HepG2 (cell line): ENCODE results near the gene TEDC2. TPM values are rescaled to one million over a fixed set of nuclear protein-coding genes. Genes with fewer than 3 reads are reported as not detected.

Experiments
- ELF3 ChIP-seq: IDR thresholded peaks from 2 replicates; pipeline ENCODE4 v1.6.1; 2016; ENCODE audit warnings: missing genetic modification reagents, missing compliant biosample characterization
- NR2F1 ChIP-seq, 2 experiments: fragments of 450-650 bp in 1 of 2; formaldehyde crosslinking in 1 of 2; IDR thresholded peaks; 2 replicates each; pipeline versions ENCODE4 v1.5.0 to v1.6.1; 2016 to 2020; ENCODE audit warnings: mild to moderate bottlenecking in 1 of 2, missing compliant biosample characterization in 1 of 2, missing genetic modification reagents in 1 of 2, moderate library complexity in 1 of 2
- NR2F6 ChIP-seq, 2 experiments: IDR thresholded peaks; 2 replicates each; pipeline ENCODE4 v1.6.1; 2016; ENCODE audit warnings: antibody characterized with exemption in 1 of 2, mild to moderate bottlenecking in 1 of 2
- POLR2AphosphoS2 ChIP-seq: IDR thresholded peaks from 2 replicates; pipeline ENCODE4 v1.6.1; 2011; ENCODE audit warnings: low read depth, low read length, improper control_type of control experiment
- RBAK ChIP-seq: sonication (generic); formaldehyde crosslinking; IDR thresholded peaks from 2 replicates; pipeline ENCODE4 v1.5.1; 2020; ENCODE audit warnings: mild to moderate bottlenecking, missing genetic modification reagents
- RFX3 ChIP-seq: IDR thresholded peaks from 2 replicates; pipeline ENCODE4 v1.6.1; 2016; ENCODE audit warnings: missing biosample characterization, missing genetic modification reagents
- RXRA ChIP-seq: sonication (generic); formaldehyde crosslinking; IDR thresholded peaks from 2 replicates; pipeline ENCODE4 v1.5.1; 2020; ENCODE audit warnings: missing genetic modification reagents
- RXRB ChIP-seq: IDR thresholded peaks from 2 replicates; pipeline ENCODE4 v1.6.1; 2016; ENCODE audit warnings: borderline replicate concordance, missing genetic modification reagents, missing compliant biosample characterization
- SP2 ChIP-seq: sonication (generic); formaldehyde crosslinking; IDR thresholded peaks from 2 replicates; pipeline ENCODE4 v1.5.1; 2020; ENCODE audit warnings: mild to moderate bottlenecking, missing genetic modification reagents
- SRSF1 ChIP-seq: fragments of 200-400 bp; formaldehyde crosslinking; optimal IDR thresholded peaks from 2 replicates; pipeline ENCODE3; 2017; ENCODE audit warnings: mild to moderate bottlenecking, low read depth, low read length, moderate library complexity
- STAG1 ChIP-seq: sonication (generic); formaldehyde crosslinking; IDR thresholded peaks from 2 replicates; pipeline ENCODE4 v1.4.0; 2020; ENCODE audit warnings: missing genetic modification reagents
- ZC3H13 ChIP-seq: sonication (generic); formaldehyde crosslinking; IDR thresholded peaks from 2 replicates; pipeline ENCODE4 v1.8.1; 2023; ENCODE audit warnings: mild to moderate bottlenecking, missing genetic modification reagents, moderate library complexity
- ZFP1 ChIP-seq: IDR thresholded peaks from 2 replicates; pipeline ENCODE4 v1.6.1; 2016
- ZFP62 ChIP-seq: sonication (generic); formaldehyde crosslinking; IDR thresholded peaks from 2 replicates; pipeline ENCODE4 v1.4.0; 2020; ENCODE audit warnings: missing genetic modification reagents
- ZNF230 ChIP-seq: sonication (generic); formaldehyde crosslinking; IDR thresholded peaks from 2 replicates; pipeline ENCODE4 v1.4.0; 2020; ENCODE audit warnings: mild to moderate bottlenecking, missing genetic modification reagents
- ZNF496 ChIP-seq: sonication (generic); formaldehyde crosslinking; IDR thresholded peaks from 2 replicates; pipeline ENCODE4 v1.8.1; 2023; ENCODE audit warnings: mild to moderate bottlenecking, moderate library complexity, missing genetic modification reagents; ENCODE audit not compliant: insufficient replicate concordance
- ZNF670 ChIP-seq: sonication (generic); formaldehyde crosslinking; IDR thresholded peaks from 2 replicates; pipeline ENCODE4 v1.8.0; 2022; ENCODE audit warnings: mild to moderate bottlenecking, missing genetic modification reagents, borderline replicate concordance
- ZNF724P ChIP-seq: sonication (generic); formaldehyde crosslinking; IDR thresholded peaks from 2 replicates; pipeline ENCODE4 v1.8.0; 2022; ENCODE audit warnings: missing genetic modification reagents, borderline replicate concordance
- ZNF788 ChIP-seq: sonication (generic); formaldehyde crosslinking; IDR thresholded peaks from 2 replicates; pipeline ENCODE4 v1.5.0; 2020; ENCODE audit warnings: mild to moderate bottlenecking, missing genetic modification reagents, borderline replicate concordance
- polyA plus RNA-seq, 8 experiments: library from polyadenylated mRNA; depleted of rRNA in 3 of 8; stranded (reverse) in 7 of 8; unstranded in 1 of 8; fragments of >200 nt; fragmentation: Illumina TruSeq in 4 of 8; extraction: Trizol in 4 of 8; gene quantifications; 2 replicates each; pipeline versions ENCODE4 v1.2.1 to v1.2.3, GENCODE V29; 2011 to 2016; ENCODE audit warnings: low read depth in 4 of 8, missing spikeins in 1 of 8, mixed read lengths in 1 of 8; ENCODE audit not compliant: insufficient read depth in 1 of 8
- total RNA-seq, 5 experiments: library from RNA; depleted of rRNA; stranded (reverse); fragments of >200 nt; fragmentation: Illumina TruSeq; extraction: Trizol; gene quantifications; 2 replicates each; pipeline ENCODE4 v1.2.3, GENCODE V29; 2016; ENCODE audit warnings: low read depth in 1 of 5
- TF ChIP-seq, protein P1 (sequence below): IDR thresholded peaks from 2 replicates; pipeline ENCODE4 v1.6.1; 2016; ENCODE audit warnings: missing genetic modification reagents, missing compliant biosample characterization
- TF ChIP-seq, protein P2 (sequence below): sonication (generic); formaldehyde crosslinking; IDR thresholded peaks from 2 replicates; pipeline ENCODE4 v1.4.0; 2020; ENCODE audit warnings: missing genetic modification reagents
- TF ChIP-seq, protein P3 (sequence below): sonication (generic); formaldehyde crosslinking; IDR thresholded peaks from 2 replicates; pipeline ENCODE4 v1.4.0; 2020; ENCODE audit warnings: mild to moderate bottlenecking, low read depth, missing genetic modification reagents

The TEDC2 gene
- total and polyA plus RNA-seq, 2 of the 13 experiments (the other 11 are each of a cell fraction or from before 2014, with no cell fraction given) = 6.2 to 24.4 TPM

DNA sequence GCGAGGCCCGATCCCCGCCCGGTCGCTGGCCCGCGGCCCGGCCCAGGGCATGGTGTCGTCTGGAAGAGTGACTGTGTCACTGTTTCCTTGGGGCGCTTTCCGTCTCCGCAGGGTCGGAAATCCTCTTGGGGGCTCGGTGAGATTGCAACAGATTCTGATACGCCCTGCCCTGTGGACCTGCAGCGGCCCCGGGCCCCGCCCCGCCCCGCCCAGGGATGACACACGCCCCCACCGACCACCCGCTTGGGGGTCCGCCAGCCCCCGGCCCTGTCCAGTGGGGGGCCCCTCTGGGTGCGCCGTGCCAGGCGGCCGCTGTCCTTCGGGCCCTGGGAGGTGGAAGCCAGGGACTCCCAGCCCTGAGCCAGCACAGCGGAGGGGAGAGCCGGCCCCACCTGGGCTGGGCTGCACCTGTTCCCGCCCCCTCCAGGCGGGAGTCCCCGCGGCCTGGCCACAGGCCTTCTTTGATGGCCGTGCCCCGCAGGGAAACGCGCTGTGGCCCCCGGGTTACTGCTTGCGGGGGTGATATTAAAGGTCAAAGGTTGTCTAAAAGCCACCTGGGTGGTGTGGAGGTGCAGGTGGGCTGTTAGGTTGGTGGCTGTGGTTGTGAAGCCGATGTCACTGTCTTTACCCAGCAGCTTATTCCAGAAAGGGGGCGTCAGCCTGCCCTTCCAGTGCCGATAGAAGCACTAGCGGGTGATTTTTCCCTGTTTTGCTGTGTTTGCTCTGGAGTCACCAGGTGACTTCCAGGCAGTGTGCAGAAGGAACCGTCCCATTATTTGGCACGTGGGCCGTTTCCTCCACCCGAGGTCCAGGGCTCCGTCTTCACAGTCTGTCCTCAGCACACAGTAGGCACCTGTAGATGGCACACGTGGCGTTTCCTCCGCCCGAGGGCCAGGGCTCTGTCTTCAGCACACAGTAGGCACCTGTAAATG is 15.8 kb downstream of the TEDC2 start (continued):
- TF ChIP-seq ZC3H13 (CRISPR knock-in tag) (peak; percentile 20; the same call in 1 of the 2 replicates), ZFP1 (CRISPR knock-in tag) (no peak), RBAK (CRISPR knock-in tag) (no peak), NR2F1 (CRISPR knock-in tag; IDR thresholded peaks at IDR 0.05) (no peak), NR2F6 (IDR thresholded peaks at IDR 0.05) (no peak), NR2F6 (CRISPR knock-in tag; IDR thresholded peaks at IDR 0.05) (peak; percentile 32; the same call in 1 of the 2 replicates), SP2 (CRISPR knock-in tag) (no peak), SRSF1 (peak; percentile 82), ZNF724P (CRISPR knock-in tag) (no peak), RFX3 (CRISPR knock-in tag) (no peak), ZNF230 (no peak), ZNF670 (CRISPR knock-in tag) (no peak), ZNF496 (CRISPR knock-in tag) (no peak), STAG1 (no peak), ZFP62 (CRISPR knock-in tag) (no peak), RXRA (CRISPR knock-in tag) (peak; percentile 39; the same call in 1 of the 2 replicates), RXRB (CRISPR knock-in tag) (no peak), ZNF788 (CRISPR knock-in tag) (0 out of 2 replicates have a peak, but pooled peaks have one; percentile 25), ELF3 (no peak), POLR2AphosphoS2 (no peak)
- TF ChIP-seq, protein P1, sequence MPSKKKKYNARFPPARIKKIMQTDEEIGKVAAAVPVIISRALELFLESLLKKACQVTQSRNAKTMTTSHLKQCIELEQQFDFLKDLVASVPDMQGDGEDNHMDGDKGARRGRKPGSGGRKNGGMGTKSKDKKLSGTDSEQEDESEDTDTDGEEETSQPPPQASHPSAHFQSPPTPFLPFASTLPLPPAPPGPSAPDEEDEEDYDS (CRISPR knock-in tag) = no peak
- TF ChIP-seq, protein P2, sequence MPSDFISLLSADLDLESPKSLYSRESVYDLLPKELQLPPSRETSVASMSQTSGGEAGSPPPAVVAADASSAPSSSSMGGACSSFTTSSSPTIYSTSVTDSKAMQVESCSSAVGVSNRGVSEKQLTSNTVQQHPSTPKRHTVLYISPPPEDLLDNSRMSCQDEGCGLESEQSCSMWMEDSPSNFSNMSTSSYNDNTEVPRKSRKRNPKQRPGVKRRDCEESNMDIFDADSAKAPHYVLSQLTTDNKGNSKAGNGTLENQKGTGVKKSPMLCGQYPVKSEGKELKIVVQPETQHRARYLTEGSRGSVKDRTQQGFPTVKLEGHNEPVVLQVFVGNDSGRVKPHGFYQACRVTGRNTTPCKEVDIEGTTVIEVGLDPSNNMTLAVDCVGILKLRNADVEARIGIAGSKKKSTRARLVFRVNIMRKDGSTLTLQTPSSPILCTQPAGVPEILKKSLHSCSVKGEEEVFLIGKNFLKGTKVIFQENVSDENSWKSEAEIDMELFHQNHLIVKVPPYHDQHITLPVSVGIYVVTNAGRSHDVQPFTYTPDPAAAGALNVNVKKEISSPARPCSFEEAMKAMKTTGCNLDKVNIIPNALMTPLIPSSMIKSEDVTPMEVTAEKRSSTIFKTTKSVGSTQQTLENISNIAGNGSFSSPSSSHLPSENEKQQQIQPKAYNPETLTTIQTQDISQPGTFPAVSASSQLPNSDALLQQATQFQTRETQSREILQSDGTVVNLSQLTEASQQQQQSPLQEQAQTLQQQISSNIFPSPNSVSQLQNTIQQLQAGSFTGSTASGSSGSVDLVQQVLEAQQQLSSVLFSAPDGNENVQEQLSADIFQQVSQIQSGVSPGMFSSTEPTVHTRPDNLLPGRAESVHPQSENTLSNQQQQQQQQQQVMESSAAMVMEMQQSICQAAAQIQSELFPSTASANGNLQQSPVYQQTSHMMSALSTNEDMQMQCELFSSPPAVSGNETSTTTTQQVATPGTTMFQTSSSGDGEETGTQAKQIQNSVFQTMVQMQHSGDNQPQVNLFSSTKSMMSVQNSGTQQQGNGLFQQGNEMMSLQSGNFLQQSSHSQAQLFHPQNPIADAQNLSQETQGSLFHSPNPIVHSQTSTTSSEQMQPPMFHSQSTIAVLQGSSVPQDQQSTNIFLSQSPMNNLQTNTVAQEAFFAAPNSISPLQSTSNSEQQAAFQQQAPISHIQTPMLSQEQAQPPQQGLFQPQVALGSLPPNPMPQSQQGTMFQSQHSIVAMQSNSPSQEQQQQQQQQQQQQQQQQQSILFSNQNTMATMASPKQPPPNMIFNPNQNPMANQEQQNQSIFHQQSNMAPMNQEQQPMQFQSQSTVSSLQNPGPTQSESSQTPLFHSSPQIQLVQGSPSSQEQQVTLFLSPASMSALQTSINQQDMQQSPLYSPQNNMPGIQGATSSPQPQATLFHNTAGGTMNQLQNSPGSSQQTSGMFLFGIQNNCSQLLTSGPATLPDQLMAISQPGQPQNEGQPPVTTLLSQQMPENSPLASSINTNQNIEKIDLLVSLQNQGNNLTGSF = no peak
- TF ChIP-seq, protein P3, sequence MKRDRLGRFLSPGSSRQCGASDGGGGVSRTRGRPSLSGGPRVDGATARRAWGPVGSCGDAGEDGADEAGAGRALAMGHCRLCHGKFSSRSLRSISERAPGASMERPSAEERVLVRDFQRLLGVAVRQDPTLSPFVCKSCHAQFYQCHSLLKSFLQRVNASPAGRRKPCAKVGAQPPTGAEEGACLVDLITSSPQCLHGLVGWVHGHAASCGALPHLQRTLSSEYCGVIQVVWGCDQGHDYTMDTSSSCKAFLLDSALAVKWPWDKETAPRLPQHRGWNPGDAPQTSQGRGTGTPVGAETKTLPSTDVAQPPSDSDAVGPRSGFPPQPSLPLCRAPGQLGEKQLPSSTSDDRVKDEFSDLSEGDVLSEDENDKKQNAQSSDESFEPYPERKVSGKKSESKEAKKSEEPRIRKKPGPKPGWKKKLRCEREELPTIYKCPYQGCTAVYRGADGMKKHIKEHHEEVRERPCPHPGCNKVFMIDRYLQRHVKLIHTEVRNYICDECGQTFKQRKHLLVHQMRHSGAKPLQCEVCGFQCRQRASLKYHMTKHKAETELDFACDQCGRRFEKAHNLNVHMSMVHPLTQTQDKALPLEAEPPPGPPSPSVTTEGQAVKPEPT = no peak
